HFFc6 (cell line): Measurements from ENCODE around the gene CASKIN1. TPM values are rescaled to one million over a fixed set of nuclear protein-coding genes. Genes with fewer than 3 reads are reported as not detected.

Experiments
- DNase-seq: peaks from one replicate; pipeline ENCODE4 v3.0.0-alpha.2; 2018
- H3K27ac Mint-ChIP-seq: 2 replicates; pipeline ENCODE4 v1.8.0; 2020; ENCODE audit warnings: mild to moderate bottlenecking, mixed read lengths
- H3K27me3 Mint-ChIP-seq: 2 replicates; pipeline ENCODE4 v1.8.0; 2021; ENCODE audit warnings: mild to moderate bottlenecking, moderate library complexity, mixed read lengths; ENCODE audit not compliant: insufficient read depth
- H3K36me3 Mint-ChIP-seq: 2 replicates; pipeline ENCODE4 v1.8.0; 2021; ENCODE audit warnings: low read depth, mixed read lengths
- H3K4me1 Mint-ChIP-seq: 2 replicates; pipeline ENCODE4 v1.8.0; 2020; ENCODE audit warnings: low read depth, mixed read lengths
- H3K4me3 Mint-ChIP-seq: 2 replicates; pipeline ENCODE4 v1.8.0; 2020; ENCODE audit warnings: mild to moderate bottlenecking, moderate library complexity, mixed read lengths
- H3K9me3 Mint-ChIP-seq: 2 replicates; pipeline ENCODE4 v1.8.0; 2020; ENCODE audit warnings: mild to moderate bottlenecking, mixed read lengths
- CTCF ChIP-seq: fragments of 200-600 bp; sonication (generic); IDR thresholded peaks from 2 replicates; pipeline ENCODE4 v1.5.0; 2021; ENCODE audit warnings: antibody characterized with exemption, mild to moderate bottlenecking
- total RNA-seq, 6 experiments: library from RNA; stranded (reverse); fragmentation: NEBNext Ultra II Directional; extraction: Animal tissue kit (Norgen Biotek cat#: 25700); gene quantifications; 2 replicates in 1 of 6; 3 replicates in 5 of 6; pipeline ENCODE4 v1.2.3, GENCODE V29; 2021

The CASKIN1 gene
- total RNA-seq, 6 experiments from 2014 or later, result 0.06 to 0.56 (median 0.11) TPM

DNA sequence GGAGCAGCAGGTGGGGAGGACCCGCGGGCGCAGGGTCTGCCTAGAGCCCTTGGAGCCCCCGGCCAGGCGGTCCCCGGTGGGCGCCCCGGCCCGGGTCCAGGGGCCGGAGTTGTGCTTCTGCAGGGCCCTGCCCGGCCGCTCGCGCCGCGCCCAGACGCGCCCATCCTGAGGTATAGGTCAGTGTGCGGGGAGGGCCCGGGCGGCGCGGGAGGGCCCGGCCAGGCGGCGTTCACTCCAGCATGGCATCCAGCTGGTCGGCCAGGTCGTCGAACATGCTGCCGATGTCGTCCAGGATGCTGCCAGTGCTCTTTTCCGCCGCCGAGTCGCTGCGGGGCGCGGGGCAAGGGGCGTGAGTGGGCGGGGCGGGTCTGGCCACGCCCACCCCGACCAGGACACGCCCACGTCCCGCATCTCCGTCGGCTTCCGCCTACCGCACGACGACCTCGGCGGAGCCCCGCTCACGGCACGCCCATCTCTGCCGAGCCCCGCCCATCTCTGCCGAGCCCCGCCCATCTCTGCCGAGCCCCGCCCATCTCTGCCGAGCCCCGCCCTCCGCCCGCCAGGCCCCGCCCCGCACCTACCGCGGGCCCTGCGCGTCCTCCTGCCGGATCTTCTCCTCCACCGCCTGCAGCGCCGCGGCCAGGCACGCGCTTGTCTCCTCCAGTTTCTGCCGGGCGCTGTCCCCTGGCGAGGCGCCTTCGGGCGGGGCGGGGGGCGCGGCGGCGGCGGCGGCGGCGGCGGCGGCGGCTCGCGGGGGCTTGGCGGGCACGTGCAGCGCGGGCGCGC is 17.9 kb downstream of the CASKIN1 start:
- H3K27ac Mint-ChIP-seq, result no peak overlapping the region
- H3K36me3 Mint-ChIP-seq, result peaks cover 19% of the 10 kb centered on the region
- no peak overlapping the region for H3K4me3 Mint-ChIP-seq
- no peaks in the 10 kb centered on the region for H3K9me3 Mint-ChIP-seq
- TF ChIP-seq CTCF, result no peak
- H3K27me3 Mint-ChIP-seq, result peaks cover 6% of the 10 kb centered on the region
- H3K4me1 Mint-ChIP-seq, result no peaks in the 10 kb centered on the region
- DNase-seq, result no peak

- no peaks in the 10 kb centered on the region for H3K4me1 Mint-ChIP-seq
- H3K9me3 Mint-ChIP-seq, result no peaks in the 10 kb centered on the region
- DNase-seq, result no peak
- peaks cover 6% of the 10 kb centered on the region for H3K27me3 Mint-ChIP-seq
- no peak overlapping the region for H3K27ac Mint-ChIP-seq
- no peak for TF ChIP-seq CTCF
- peaks cover 19% of the 10 kb centered on the region for H3K36me3 Mint-ChIP-seq
- H3K4me3 Mint-ChIP-seq, result no peak overlapping the region
Observed at GRCh38 chr16:2177561-2177960, 18.8 kb downstream of the CASKIN1 start.

GRCh38 chr16:2177101-2177500 is 19.3 kb downstream of the CASKIN1 start:
- Mint-ChIP-seq H3K4me1 (no peaks in the 10 kb centered on the region), H3K27me3 (peaks cover 6% of the 10 kb centered on the region), H3K9me3 (no peaks in the 10 kb centered on the region), H3K4me3 (no peak overlapping the region), H3K36me3 (peaks cover 14% of the 10 kb centered on the region), H3K27ac (no peak overlapping the region)
- no peak for TF ChIP-seq CTCF
- no peak for DNase-seq

DNA sequence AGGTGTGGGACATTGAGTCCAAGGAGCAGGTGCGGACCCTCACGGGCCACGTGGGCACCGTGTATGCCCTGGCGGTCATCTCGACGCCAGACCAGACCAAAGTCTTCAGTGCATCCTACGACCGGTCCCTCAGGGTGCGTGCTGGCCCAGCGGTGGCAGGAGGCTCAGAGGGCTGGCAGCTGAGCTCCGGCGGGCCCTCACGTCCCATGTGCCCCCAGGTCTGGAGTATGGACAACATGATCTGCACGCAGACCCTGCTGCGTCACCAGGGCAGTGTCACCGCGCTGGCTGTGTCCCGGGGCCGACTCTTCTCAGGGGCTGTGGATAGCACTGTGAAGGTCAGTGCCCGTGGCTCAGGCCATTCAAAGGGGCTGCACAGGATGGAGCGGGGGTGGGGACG is 20.4 kb downstream of the CASKIN1 start:
- H3K27ac Mint-ChIP-seq, result no peak overlapping the region
- no peak overlapping the region for H3K4me3 Mint-ChIP-seq
- peaks cover 9% of the 10 kb centered on the region for H3K36me3 Mint-ChIP-seq
- no peaks in the 10 kb centered on the region for H3K9me3 Mint-ChIP-seq
- no peaks in the 10 kb centered on the region for H3K4me1 Mint-ChIP-seq
- no peak for DNase-seq
- peaks cover 6% of the 10 kb centered on the region for H3K27me3 Mint-ChIP-seq
- TF ChIP-seq CTCF, result no peak

DNA sequence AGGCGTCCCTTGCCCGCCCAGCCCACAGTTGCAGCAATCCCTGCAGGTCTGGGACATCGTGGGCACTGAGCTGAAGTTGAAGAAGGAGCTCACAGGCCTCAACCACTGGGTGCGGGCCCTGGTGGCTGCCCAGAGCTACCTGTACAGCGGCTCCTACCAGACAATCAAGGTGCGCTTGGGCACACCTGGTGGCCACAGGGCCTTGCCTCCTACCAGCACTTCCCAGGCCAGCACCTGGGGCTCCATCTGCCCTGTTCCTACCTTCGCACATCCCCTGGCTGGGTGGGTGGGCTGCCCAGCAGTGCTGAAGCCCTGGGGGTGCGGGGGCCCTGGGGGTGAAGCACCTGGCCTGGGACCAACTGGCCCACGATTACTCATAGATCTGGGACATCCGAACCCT is 21.0 kb downstream of the CASKIN1 start:
- Mint-ChIP-seq H3K27ac (no peak overlapping the region), H3K4me3 (no peak overlapping the region), H3K9me3 (no peaks in the 10 kb centered on the region), H3K4me1 (no peaks in the 10 kb centered on the region), H3K36me3 (peaks cover 9% of the 10 kb centered on the region), H3K27me3 (peaks cover 6% of the 10 kb centered on the region)
- no peak for DNase-seq
- no peak for TF ChIP-seq CTCF
